ENCODE results near the gene NEU4. TPM values are rescaled to one million over a fixed set of nuclear protein-coding genes. Genes with fewer than 3 reads are reported as not detected.

NEU4 gene
- total RNA-seq, 1 experiment from 2014 or later, result 2.2 TPM

- no peak overlapping the region for H3K27ac Mint-ChIP-seq
- H3K4me1 Mint-ChIP-seq, result peaks cover 23% of the 10 kb centered on the region
- no peak for ATAC-seq
- peaks cover 3% of the 10 kb centered on the region for H3K27me3 Mint-ChIP-seq (ENCODE audit: low read depth)
- ChIA-PET CTCF (no interaction called here), POLR2A (no interaction called here)
- H3K36me3 Mint-ChIP-seq, result peaks cover 4% of the 10 kb centered on the region
- H3K9me3 Mint-ChIP-seq, result 0 out of 2 replicates have a peak, but pooled peaks cover 6% of the 10 kb centered on the region
- DNase-seq (ENCODE audit: low spot score), result peak; percentile 11
- H3K4me3 Mint-ChIP-seq, result no peak overlapping the region
- TF ChIP-seq CREM (CRISPR knock-in tag; IDR thresholded peaks at IDR 0.05) (no peak), ZNF416 (CRISPR knock-in tag; IDR thresholded peaks at IDR 0.05) (no peak), ZNF263 (CRISPR knock-in tag; IDR thresholded peaks at IDR 0.05; ENCODE audit: low read depth) (no peak), SMAD3 (CRISPR knock-in tag; IDR thresholded peaks at IDR 0.05; ENCODE audit: borderline replicate concordance) (no peak), ZNF121 (CRISPR knock-in tag; IDR thresholded peaks at IDR 0.05) (no peak), ATF3 (CRISPR knock-in tag; conservative IDR thresholded peaks at IDR 0.05) (no peak), ATF6 (CRISPR knock-in tag; IDR thresholded peaks at IDR 0.05) (no peak), NR1H2 (CRISPR knock-in tag; IDR thresholded peaks at IDR 0.05) (no peak), ZSCAN18 (CRISPR knock-in tag; IDR thresholded peaks at IDR 0.05) (no peak), E2F5 (CRISPR knock-in tag; IDR thresholded peaks at IDR 0.05) (no peak), ZNF219 (CRISPR knock-in tag; IDR thresholded peaks at IDR 0.05; ENCODE audit: borderline replicate concordance) (no peak), JAZF1 (CRISPR knock-in tag; IDR thresholded peaks at IDR 0.05) (no peak), NFATC4 (CRISPR knock-in tag; IDR thresholded peaks at IDR 0.05) (no peak), ELF4 (CRISPR knock-in tag; IDR thresholded peaks at IDR 0.05; ENCODE audit: low read depth) (no peak), NFYB (CRISPR knock-in tag; conservative IDR thresholded peaks at IDR 0.05; ENCODE audit: low read depth) (no peak), NFE2L1 (CRISPR knock-in tag; IDR thresholded peaks at IDR 0.05) (no peak)
- TF ChIP-seq, protein P1, sequence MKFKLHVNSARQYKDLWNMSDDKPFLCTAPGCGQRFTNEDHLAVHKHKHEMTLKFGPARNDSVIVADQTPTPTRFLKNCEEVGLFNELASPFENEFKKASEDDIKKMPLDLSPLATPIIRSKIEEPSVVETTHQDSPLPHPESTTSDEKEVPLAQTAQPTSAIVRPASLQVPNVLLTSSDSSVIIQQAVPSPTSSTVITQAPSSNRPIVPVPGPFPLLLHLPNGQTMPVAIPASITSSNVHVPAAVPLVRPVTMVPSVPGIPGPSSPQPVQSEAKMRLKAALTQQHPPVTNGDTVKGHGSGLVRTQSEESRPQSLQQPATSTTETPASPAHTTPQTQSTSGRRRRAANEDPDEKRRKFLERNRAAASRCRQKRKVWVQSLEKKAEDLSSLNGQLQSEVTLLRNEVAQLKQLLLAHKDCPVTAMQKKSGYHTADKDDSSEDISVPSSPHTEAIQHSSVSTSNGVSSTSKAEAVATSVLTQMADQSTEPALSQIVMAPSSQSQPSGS (CRISPR knock-in tag; IDR thresholded peaks at IDR 0.05; ENCODE audit: borderline replicate concordance, low read depth), result no peak
- TF ChIP-seq, protein P2, sequence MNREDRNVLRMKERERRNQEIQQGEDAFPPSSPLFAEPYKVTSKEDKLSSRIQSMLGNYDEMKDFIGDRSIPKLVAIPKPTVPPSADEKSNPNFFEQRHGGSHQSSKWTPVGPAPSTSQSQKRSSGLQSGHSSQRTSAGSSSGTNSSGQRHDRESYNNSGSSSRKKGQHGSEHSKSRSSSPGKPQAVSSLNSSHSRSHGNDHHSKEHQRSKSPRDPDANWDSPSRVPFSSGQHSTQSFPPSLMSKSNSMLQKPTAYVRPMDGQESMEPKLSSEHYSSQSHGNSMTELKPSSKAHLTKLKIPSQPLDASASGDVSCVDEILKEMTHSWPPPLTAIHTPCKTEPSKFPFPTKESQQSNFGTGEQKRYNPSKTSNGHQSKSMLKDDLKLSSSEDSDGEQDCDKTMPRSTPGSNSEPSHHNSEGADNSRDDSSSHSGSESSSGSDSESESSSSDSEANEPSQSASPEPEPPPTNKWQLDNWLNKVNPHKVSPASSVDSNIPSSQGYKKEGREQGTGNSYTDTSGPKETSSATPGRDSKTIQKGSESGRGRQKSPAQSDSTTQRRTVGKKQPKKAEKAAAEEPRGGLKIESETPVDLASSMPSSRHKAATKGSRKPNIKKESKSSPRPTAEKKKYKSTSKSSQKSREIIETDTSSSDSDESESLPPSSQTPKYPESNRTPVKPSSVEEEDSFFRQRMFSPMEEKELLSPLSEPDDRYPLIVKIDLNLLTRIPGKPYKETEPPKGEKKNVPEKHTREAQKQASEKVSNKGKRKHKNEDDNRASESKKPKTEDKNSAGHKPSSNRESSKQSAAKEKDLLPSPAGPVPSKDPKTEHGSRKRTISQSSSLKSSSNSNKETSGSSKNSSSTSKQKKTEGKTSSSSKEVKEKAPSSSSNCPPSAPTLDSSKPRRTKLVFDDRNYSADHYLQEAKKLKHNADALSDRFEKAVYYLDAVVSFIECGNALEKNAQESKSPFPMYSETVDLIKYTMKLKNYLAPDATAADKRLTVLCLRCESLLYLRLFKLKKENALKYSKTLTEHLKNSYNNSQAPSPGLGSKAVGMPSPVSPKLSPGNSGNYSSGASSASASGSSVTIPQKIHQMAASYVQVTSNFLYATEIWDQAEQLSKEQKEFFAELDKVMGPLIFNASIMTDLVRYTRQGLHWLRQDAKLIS (CRISPR knock-in tag; IDR thresholded peaks at IDR 0.05; ENCODE audit: borderline replicate concordance), result no peak
- TF ChIP-seq, protein P3, sequence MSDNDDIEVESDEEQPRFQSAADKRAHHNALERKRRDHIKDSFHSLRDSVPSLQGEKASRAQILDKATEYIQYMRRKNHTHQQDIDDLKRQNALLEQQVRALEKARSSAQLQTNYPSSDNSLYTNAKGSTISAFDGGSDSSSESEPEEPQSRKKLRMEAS (CRISPR knock-in tag; IDR thresholded peaks at IDR 0.05), result no peak
- TF ChIP-seq, protein P4, sequence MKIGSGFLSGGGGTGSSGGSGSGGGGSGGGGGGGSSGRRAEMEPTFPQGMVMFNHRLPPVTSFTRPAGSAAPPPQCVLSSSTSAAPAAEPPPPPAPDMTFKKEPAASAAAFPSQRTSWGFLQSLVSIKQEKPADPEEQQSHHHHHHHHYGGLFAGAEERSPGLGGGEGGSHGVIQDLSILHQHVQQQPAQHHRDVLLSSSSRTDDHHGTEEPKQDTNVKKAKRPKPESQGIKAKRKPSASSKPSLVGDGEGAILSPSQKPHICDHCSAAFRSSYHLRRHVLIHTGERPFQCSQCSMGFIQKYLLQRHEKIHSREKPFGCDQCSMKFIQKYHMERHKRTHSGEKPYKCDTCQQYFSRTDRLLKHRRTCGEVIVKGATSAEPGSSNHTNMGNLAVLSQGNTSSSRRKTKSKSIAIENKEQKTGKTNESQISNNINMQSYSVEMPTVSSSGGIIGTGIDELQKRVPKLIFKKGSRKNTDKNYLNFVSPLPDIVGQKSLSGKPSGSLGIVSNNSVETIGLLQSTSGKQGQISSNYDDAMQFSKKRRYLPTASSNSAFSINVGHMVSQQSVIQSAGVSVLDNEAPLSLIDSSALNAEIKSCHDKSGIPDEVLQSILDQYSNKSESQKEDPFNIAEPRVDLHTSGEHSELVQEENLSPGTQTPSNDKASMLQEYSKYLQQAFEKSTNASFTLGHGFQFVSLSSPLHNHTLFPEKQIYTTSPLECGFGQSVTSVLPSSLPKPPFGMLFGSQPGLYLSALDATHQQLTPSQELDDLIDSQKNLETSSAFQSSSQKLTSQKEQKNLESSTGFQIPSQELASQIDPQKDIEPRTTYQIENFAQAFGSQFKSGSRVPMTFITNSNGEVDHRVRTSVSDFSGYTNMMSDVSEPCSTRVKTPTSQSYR (CRISPR knock-in tag; IDR thresholded peaks at IDR 0.05), result no peak
Observed at GRCh38 chr2:241774419-241775222, 34.4 kb upstream of the NEU4 start.
